Liver (tissue), 3 donors: ENCODE results near the gene ADGRA1.

Experiments
- EGR1 ChIP-seq, 2 donors: IDR thresholded peaks; 2 replicates each; pipeline ENCODE4 v1.6.1; 2016 to 2018; ENCODE audit warnings: antibody characterized with exemption in 2 of 2, low read depth in 2 of 2
- HNF4A ChIP-seq, 2 donors: conservative IDR thresholded peaks; 2 replicates each; pipeline ENCODE4 v1.6.1; 2016; ENCODE audit warnings: antibody characterized with exemption in 2 of 2, mild to moderate bottlenecking in 2 of 2
- JUND ChIP-seq, 2 donors: IDR thresholded peaks; 2 replicates each; pipeline ENCODE4 v1.6.1; 2016; ENCODE audit warnings: antibody characterized with exemption in 2 of 2
- RXRA ChIP-seq, 2 donors: IDR thresholded peaks; 2 replicates each; pipeline ENCODE4 v1.6.1; 2017 to 2018; ENCODE audit warnings: antibody characterized with exemption in 2 of 2, mild to moderate bottlenecking in 1 of 2
- SP1 ChIP-seq: IDR thresholded peaks from 2 replicates; pipeline ENCODE4 v1.6.1; 2018; ENCODE audit warnings: antibody characterized with exemption, mild to moderate bottlenecking
- TAF1 ChIP-seq: conservative IDR thresholded peaks from 2 replicates; pipeline ENCODE4 v1.6.1; 2016; ENCODE audit warnings: antibody characterized with exemption, mild to moderate bottlenecking
- YY1 ChIP-seq: IDR thresholded peaks from 2 replicates; pipeline ENCODE4 v1.6.1; 2016; ENCODE audit warnings: antibody characterized with exemption, mild to moderate bottlenecking
- ZBTB33 ChIP-seq: IDR thresholded peaks from 2 replicates; pipeline ENCODE4 v1.6.1; 2016; ENCODE audit warnings: antibody characterized with exemption
- TF ChIP-seq, protein P1 (sequence below): fragments of 150-350 bp; IDR thresholded peaks from 2 replicates; pipeline ENCODE4 v1.5.1; 2017; ENCODE audit warnings: improper control_type of control experiment, low read depth, low read length; ENCODE audit not compliant: missing input control
- donor health status: healthy.
- donor health status: healthy.

- TF ChIP-seq, protein P1, sequence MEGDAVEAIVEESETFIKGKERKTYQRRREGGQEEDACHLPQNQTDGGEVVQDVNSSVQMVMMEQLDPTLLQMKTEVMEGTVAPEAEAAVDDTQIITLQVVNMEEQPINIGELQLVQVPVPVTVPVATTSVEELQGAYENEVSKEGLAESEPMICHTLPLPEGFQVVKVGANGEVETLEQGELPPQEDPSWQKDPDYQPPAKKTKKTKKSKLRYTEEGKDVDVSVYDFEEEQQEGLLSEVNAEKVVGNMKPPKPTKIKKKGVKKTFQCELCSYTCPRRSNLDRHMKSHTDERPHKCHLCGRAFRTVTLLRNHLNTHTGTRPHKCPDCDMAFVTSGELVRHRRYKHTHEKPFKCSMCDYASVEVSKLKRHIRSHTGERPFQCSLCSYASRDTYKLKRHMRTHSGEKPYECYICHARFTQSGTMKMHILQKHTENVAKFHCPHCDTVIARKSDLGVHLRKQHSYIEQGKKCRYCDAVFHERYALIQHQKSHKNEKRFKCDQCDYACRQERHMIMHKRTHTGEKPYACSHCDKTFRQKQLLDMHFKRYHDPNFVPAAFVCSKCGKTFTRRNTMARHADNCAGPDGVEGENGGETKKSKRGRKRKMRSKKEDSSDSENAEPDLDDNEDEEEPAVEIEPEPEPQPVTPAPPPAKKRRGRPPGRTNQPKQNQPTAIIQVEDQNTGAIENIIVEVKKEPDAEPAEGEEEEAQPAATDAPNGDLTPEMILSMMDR, result no peak
- TF ChIP-seq EGR1 (IDR thresholded peaks at IDR 0.05; ENCODE audit: low read depth in 2 of 2) (no peak), SP1 (no peak), RXRA (IDR thresholded peaks at IDR 0.05) (no peak), TAF1 (no peak), ZBTB33 (no peak), JUND (IDR thresholded peaks at IDR 0.05) (no peak), HNF4A (conservative IDR thresholded peaks at IDR 0.05) (no peak), YY1 (no peak)
Observed at GRCh38 chr10:133114251-133114650, 26.5 kb downstream of the ADGRA1 start.
